Smooth muscle cell (in vitro differentiated cells): ENCODE results near the gene ACAP3. TPM values are rescaled to one million over a fixed set of nuclear protein-coding genes. Genes with fewer than 3 reads are reported as not detected.

ENCODE experiments used
- DNase-seq: peaks from one replicate; lab custom pipeline; 2025; ENCODE audit not compliant: unreplicated experiment; lab: John Stamatoyannopoulos, UW
- H2AFZ ChIP-seq: fragments of 200-600 bp; sonication (generic); 2 replicates; pipeline ENCODE4 v1.6.0; 2016; ENCODE audit warnings: antibody characterized with exemption, low read depth, mild to moderate bottlenecking
- H3F3A ChIP-seq: fragments of 200-600 bp; sonication (generic); 2 replicates; pipeline ENCODE4 v1.6.0; 2017; ENCODE audit warnings: antibody characterized with exemption, low read depth
- H3K27ac ChIP-seq: fragments of 200-600 bp; sonication (generic); 2 replicates; pipeline ENCODE4 v1.5.1; 2016; ENCODE audit warnings: low read depth, mild to moderate bottlenecking
- H3K27me3 ChIP-seq: fragments of 200-600 bp; sonication (generic); 2 replicates; pipeline ENCODE4 v1.6.1; 2016; ENCODE audit warnings: low read depth, mild to moderate bottlenecking
- H3K36me3 ChIP-seq: fragments of 200-600 bp; sonication (generic); 2 replicates; pipeline ENCODE4 v1.5.1; 2016; ENCODE audit warnings: low read depth
- H3K4me1 ChIP-seq: fragments of 200-600 bp; sonication (generic); 2 replicates; pipeline ENCODE4 v1.5.1; 2016; ENCODE audit warnings: low read depth
- H3K4me2 ChIP-seq: fragments of 200-600 bp; sonication (generic); 2 replicates; pipeline ENCODE4 v1.6.0; 2016; ENCODE audit warnings: mild to moderate bottlenecking
- H3K4me3 ChIP-seq: fragments of 200-600 bp; sonication (generic); 2 replicates; pipeline ENCODE4 v1.5.1; 2016; ENCODE audit warnings: mild to moderate bottlenecking
- H3K79me2 ChIP-seq: fragments of 200-600 bp; sonication (generic); 2 replicates; pipeline ENCODE4 v1.6.0; 2016; ENCODE audit warnings: low read depth, mild to moderate bottlenecking
- H3K9ac ChIP-seq: fragments of 200-600 bp; sonication (generic); 2 replicates; pipeline ENCODE4 v1.6.0; 2016; ENCODE audit warnings: low read depth
- H3K9me3 ChIP-seq: fragments of 200-600 bp; sonication (generic); replicated peaks from 2 replicates; pipeline ENCODE4 v1.5.1; 2016; ENCODE audit warnings: low read depth
- H4K20me1 ChIP-seq: fragments of 200-600 bp; sonication (generic); 2 replicates; pipeline ENCODE4 v1.6.0; 2016; ENCODE audit warnings: low read depth
- WGBS: methylation state at CpG from one replicate; pipeline ENCODE4 v1.1.7; 2016; ENCODE audit warnings: low lambda C conversion rate; 5-methylcytosine and 5-hydroxymethylcytosine counted together
- polyA plus RNA-seq: library from polyadenylated mRNA; unstranded; fragments of >200 nt; fragmentation: Nextera tagmentation; extraction: Ambion mirVana; gene quantifications from 2 replicates; pipeline ENCODE4 v1.2.1, GENCODE V29; 2016
- total RNA-seq: library from RNA; depleted of rRNA; stranded (reverse); fragments of >200 nt; gene quantifications from 2 replicates; pipeline ENCODE4 v1.2.3, GENCODE V29; 2014
- TF ChIP-seq, protein P1 (sequence below): fragments of 200-600 bp; sonication (generic); IDR thresholded peaks from 2 replicates; pipeline ENCODE4 v1.5.1; 2017; ENCODE audit warnings: borderline replicate concordance, mild to moderate bottlenecking, antibody characterized with exemption; ENCODE audit not compliant: insufficient read depth, poor library complexity, severe bottlenecking

ACAP3 gene
- total and polyA plus RNA-seq, 2 experiments from 2014 or later, result 29.9 to 63.9 TPM

GRCh38 chr1:1255078-1255477 is 52.7 kb downstream of the ACAP3 start:
- no peak for DNase-seq
- 98% methylated on average over 26 of the region's 26 CpGs for WGBS
- no peaks in the 10 kb centered on the region for H3K27me3 ChIP-seq
- no peak overlapping the region for H3K27ac ChIP-seq
- no peaks in the 10 kb centered on the region for H3K36me3 ChIP-seq
- no peak overlapping the region for H3K9ac ChIP-seq
- H3K4me2 ChIP-seq, result no peak overlapping the region
- H2AFZ ChIP-seq, result no peak overlapping the region
- H3F3A ChIP-seq, result no peaks in the 10 kb centered on the region
- no peaks in the 10 kb centered on the region for H3K4me1 ChIP-seq
- no peak overlapping the region for H3K4me3 ChIP-seq
- no peaks in the 10 kb centered on the region for H3K79me2 ChIP-seq
- no peaks in the 10 kb centered on the region for H3K9me3 ChIP-seq
- TF ChIP-seq, protein P1, sequence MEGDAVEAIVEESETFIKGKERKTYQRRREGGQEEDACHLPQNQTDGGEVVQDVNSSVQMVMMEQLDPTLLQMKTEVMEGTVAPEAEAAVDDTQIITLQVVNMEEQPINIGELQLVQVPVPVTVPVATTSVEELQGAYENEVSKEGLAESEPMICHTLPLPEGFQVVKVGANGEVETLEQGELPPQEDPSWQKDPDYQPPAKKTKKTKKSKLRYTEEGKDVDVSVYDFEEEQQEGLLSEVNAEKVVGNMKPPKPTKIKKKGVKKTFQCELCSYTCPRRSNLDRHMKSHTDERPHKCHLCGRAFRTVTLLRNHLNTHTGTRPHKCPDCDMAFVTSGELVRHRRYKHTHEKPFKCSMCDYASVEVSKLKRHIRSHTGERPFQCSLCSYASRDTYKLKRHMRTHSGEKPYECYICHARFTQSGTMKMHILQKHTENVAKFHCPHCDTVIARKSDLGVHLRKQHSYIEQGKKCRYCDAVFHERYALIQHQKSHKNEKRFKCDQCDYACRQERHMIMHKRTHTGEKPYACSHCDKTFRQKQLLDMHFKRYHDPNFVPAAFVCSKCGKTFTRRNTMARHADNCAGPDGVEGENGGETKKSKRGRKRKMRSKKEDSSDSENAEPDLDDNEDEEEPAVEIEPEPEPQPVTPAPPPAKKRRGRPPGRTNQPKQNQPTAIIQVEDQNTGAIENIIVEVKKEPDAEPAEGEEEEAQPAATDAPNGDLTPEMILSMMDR, result no peak
- peaks cover 61% of the 10 kb centered on the region for H4K20me1 ChIP-seq

DNA sequence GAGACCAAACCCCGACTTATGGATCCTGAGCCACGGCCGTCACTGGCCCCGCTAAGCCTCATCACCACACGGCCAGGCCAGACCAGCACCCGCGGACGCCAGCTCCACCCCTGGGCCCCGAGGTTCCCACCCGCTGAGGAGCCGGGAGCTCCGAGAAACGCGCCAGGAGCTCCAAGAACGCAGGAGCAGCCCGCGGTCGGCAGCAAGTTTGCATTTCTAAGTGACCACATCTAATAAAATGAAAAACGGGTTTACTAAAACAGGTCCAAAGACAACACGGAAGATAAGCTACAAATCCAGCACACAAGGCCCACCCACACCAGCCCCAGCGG is 53.1 kb downstream of the ACAP3 start:
- 95% methylated on average over 21 of the region's 21 CpGs for WGBS
- TF ChIP-seq, protein P1, result no peak

GRCh38 chr1:1253972-1254666 is 53.6 kb downstream of the ACAP3 start:
- no peak for DNase-seq
- Histone ChIP-seq H3K27me3 (no peaks in the 10 kb centered on the region), H3K36me3 (no peaks in the 10 kb centered on the region), H3K4me1 (no peaks in the 10 kb centered on the region), H3K9ac (no peak overlapping the region), H3K27ac (no peak overlapping the region), H3K9me3 (no peaks in the 10 kb centered on the region), H3K79me2 (no peaks in the 10 kb centered on the region), H4K20me1 (peaks cover 51% of the 10 kb centered on the region), H3F3A (no peaks in the 10 kb centered on the region), H2AFZ (no peak overlapping the region), H3K4me3 (no peak overlapping the region), H3K4me2 (no peak overlapping the region)
- WGBS, result 96% methylated on average over 50 of the region's 50 CpGs
- TF ChIP-seq, protein P1, result no peak

More for the DNA sequence above, 53.1 kb downstream of the ACAP3 start:
- no peak for DNase-seq
- peaks cover 56% of the 10 kb centered on the region for H4K20me1 ChIP-seq
- H3F3A ChIP-seq, result no peaks in the 10 kb centered on the region
- no peak overlapping the region for H3K4me2 ChIP-seq
- no peak overlapping the region for H2AFZ ChIP-seq
- no peaks in the 10 kb centered on the region for H3K9me3 ChIP-seq
- no peak overlapping the region for H3K4me3 ChIP-seq
- no peaks in the 10 kb centered on the region for H3K27me3 ChIP-seq
- no peaks in the 10 kb centered on the region for H3K79me2 ChIP-seq
- no peaks in the 10 kb centered on the region for H3K4me1 ChIP-seq
- H3K9ac ChIP-seq, result no peak overlapping the region
- no peaks in the 10 kb centered on the region for H3K36me3 ChIP-seq
- H3K27ac ChIP-seq, result no peak overlapping the region

- no peaks in the 10 kb centered on the region for H3F3A ChIP-seq
- WGBS, result 93% methylated on average over 12 of the region's 12 CpGs
- no peaks in the 10 kb centered on the region for H3K27me3 ChIP-seq
- no peak overlapping the region for H3K9ac ChIP-seq
- TF ChIP-seq, protein P1, result no peak
- H3K4me2 ChIP-seq, result no peak overlapping the region
- no peaks in the 10 kb centered on the region for H3K9me3 ChIP-seq
- H4K20me1 ChIP-seq, result peaks cover 43% of the 10 kb centered on the region
- no peaks in the 10 kb centered on the region for H3K4me1 ChIP-seq
- no peak for DNase-seq
- H3K4me3 ChIP-seq, result no peak overlapping the region
- no peaks in the 10 kb centered on the region for H3K36me3 ChIP-seq
- no peak overlapping the region for H2AFZ ChIP-seq
- no peak overlapping the region for H3K27ac ChIP-seq
- H3K79me2 ChIP-seq, result no peaks in the 10 kb centered on the region
Observed at GRCh38 chr1:1253314-1253713, 54.4 kb downstream of the ACAP3 start.
